ENCODE measurements around the gene PHACTR3. TPM values are rescaled to one million over a fixed set of nuclear protein-coding genes. Genes with fewer than 3 reads are reported as not detected.

PHACTR3 gene
- total RNA-seq, 1 donor from 2014 or later: 0.14 TPM

DNA sequence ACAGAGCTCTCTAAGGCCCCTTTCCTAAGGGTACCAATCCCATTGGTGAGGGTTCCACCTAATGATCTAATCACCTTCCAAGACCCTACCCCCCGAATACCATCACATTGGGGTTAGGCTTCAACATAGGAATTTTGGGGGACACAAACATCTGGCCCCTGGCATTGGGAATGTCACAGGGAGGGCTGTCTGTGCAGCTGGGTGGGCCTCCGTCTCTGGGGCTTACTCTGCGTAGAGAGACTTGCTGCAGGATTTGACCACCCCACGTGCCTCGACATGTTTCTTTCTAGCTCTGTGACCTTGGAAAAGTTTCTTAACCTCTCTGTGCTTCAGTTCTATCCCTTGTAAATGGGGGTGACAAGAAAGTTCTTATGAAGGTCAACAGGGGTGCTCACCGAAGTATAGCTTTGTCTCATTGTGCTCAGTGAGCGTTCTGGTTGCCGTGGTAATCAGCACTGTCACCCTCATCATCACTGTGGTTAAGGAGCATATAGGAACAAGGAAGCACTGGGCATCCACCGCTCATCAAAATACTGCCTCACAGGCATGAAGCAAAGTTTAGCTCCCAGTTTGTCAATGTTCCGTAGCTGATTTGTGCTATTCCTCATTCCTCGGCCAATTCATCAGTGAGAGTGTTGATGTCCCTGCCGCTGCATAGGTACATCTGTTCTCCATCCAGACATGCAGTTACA, 176.3 kb downstream of the PHACTR3 start:
- Histone ChIP-seq H3K36me3 (ENCODE audit: insufficient read depth, low read length) (no peaks in the 10 kb centered on the region), H3K4me1 (ENCODE audit: insufficient read depth, low read length) (no peaks in the 10 kb centered on the region), H3K4me3 (ENCODE audit: insufficient read depth, low read depth, low read length) (no peak overlapping the region), H3K9me3 (ENCODE audit: insufficient read depth, low read depth, low read length) (no peaks in the 10 kb centered on the region), H3K79me2 (ENCODE audit: insufficient read depth, low read length) (no peaks in the 10 kb centered on the region), H3K9ac (ENCODE audit: low read length) (no peak overlapping the region), H3K27me3 (ENCODE audit: insufficient read depth, low read length) (peaks cover 5% of the 10 kb centered on the region), H3K27ac (ENCODE audit: low read depth, low read length) (no peak overlapping the region), H2AFZ (ENCODE audit: low read depth, low read length) (no peak overlapping the region), H4K20me1 (ENCODE audit: insufficient read depth, low read length) (no peaks in the 10 kb centered on the region), H3K4me2 (ENCODE audit: low read length) (no peak overlapping the region)
- Mint-ChIP-seq H3K27me3 (ENCODE audit: low read depth, unreplicated experiment) (peaks cover 40% of the 10 kb centered on the region), H3K4me1 (ENCODE audit: low read depth, unreplicated experiment) (no peaks in the 10 kb centered on the region), H3K4me3 (ENCODE audit: unreplicated experiment) (no peak overlapping the region), H3K9me3 (ENCODE audit: unreplicated experiment) (no peaks in the 10 kb centered on the region), H3K36me3 (ENCODE audit: low read depth, unreplicated experiment) (no peaks in the 10 kb centered on the region), H3K27ac (ENCODE audit: unreplicated experiment) (no peak overlapping the region)
- FAIRE-seq (no peak), DNase-seq (ENCODE audit: low read depth) (no peak)
- TF ChIP-seq EZH2 (IDR thresholded peaks at IDR 0.05; ENCODE audit: insufficient read depth, low read length): no peak
- TF ChIP-seq, protein P1, sequence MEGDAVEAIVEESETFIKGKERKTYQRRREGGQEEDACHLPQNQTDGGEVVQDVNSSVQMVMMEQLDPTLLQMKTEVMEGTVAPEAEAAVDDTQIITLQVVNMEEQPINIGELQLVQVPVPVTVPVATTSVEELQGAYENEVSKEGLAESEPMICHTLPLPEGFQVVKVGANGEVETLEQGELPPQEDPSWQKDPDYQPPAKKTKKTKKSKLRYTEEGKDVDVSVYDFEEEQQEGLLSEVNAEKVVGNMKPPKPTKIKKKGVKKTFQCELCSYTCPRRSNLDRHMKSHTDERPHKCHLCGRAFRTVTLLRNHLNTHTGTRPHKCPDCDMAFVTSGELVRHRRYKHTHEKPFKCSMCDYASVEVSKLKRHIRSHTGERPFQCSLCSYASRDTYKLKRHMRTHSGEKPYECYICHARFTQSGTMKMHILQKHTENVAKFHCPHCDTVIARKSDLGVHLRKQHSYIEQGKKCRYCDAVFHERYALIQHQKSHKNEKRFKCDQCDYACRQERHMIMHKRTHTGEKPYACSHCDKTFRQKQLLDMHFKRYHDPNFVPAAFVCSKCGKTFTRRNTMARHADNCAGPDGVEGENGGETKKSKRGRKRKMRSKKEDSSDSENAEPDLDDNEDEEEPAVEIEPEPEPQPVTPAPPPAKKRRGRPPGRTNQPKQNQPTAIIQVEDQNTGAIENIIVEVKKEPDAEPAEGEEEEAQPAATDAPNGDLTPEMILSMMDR (IDR thresholded peaks at IDR 0.05; ENCODE audit: insufficient read depth, low read depth, low read length): no peak

DNA sequence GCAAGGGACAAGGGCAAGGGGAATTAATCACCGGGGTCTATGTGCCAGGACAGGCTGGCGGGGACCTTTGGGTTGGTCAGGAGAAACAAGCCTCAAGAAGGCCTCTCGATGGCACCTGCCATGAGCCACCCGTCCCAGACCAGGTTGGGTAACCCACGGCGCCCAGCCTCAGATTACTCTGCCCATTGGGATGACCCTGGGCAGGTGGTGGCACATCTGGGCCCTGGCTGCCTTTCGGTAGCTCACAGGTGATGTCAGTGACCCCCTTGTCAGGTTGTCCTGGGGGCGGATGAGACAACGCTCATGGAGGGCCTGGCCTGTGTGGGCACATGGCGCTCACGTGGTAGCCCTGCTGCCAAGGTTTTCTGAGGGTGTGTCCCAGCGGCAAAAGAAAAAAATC, 176.9 kb downstream of the PHACTR3 start:
- Histone ChIP-seq H3K27me3 (ENCODE audit: insufficient read depth, low read length) (peaks cover 5% of the 10 kb centered on the region), H3K9me3 (ENCODE audit: insufficient read depth, low read depth, low read length) (no peaks in the 10 kb centered on the region), H3K9ac (ENCODE audit: low read length) (no peak overlapping the region), H3K27ac (ENCODE audit: low read depth, low read length) (no peak overlapping the region), H3K79me2 (ENCODE audit: insufficient read depth, low read length) (no peaks in the 10 kb centered on the region), H3K4me2 (ENCODE audit: low read length) (no peak overlapping the region), H3K36me3 (ENCODE audit: insufficient read depth, low read length) (no peaks in the 10 kb centered on the region), H2AFZ (ENCODE audit: low read depth, low read length) (no peak overlapping the region), H3K4me3 (ENCODE audit: insufficient read depth, low read depth, low read length) (no peak overlapping the region), H4K20me1 (ENCODE audit: insufficient read depth, low read length) (no peaks in the 10 kb centered on the region), H3K4me1 (ENCODE audit: insufficient read depth, low read length) (no peaks in the 10 kb centered on the region)
- Mint-ChIP-seq H3K36me3 (ENCODE audit: low read depth, unreplicated experiment) (no peaks in the 10 kb centered on the region), H3K4me1 (ENCODE audit: low read depth, unreplicated experiment) (no peaks in the 10 kb centered on the region), H3K4me3 (ENCODE audit: unreplicated experiment) (no peak overlapping the region), H3K27ac (ENCODE audit: unreplicated experiment) (no peak overlapping the region), H3K9me3 (ENCODE audit: unreplicated experiment) (no peaks in the 10 kb centered on the region), H3K27me3 (ENCODE audit: low read depth, unreplicated experiment) (peaks cover 40% of the 10 kb centered on the region)
- TF ChIP-seq EZH2 (IDR thresholded peaks at IDR 0.05; ENCODE audit: insufficient read depth, low read length): no peak
- TF ChIP-seq, protein P1 (IDR thresholded peaks at IDR 0.05; ENCODE audit: insufficient read depth, low read depth, low read length): no peak
- DNase-seq (ENCODE audit: low read depth): no peak
- FAIRE-seq: no peak

DNA sequence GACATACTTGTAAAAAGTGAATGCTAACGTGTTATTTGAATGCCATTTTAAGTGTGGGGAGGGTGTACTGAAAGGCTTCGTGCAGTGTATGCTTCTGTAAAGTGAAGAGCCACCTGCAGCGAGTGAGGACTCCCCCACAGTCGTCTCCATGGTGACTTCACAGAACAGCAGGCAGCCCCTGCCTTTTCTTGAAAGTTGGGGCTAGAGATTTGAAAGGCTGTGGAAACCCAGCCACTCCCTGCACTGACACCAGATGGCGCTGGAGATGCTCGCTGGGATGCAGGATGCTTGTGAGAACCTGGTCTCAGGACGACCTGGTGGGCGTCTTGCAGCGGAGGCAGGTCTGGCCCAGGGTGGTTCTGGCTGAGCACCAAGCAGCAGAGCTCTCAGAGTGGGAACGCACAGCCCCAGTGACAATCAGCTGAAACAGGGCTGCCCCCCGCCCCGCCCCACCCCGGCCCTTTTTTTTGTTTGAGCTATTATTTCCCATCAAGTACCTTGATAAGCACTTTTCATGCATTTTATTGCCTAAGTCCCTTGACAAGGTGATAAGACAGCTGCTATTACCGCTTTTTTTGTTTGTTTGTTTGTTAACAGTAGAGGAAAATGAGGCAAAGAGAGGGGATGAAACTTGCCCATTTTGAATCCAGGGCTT, 178.8 kb downstream of the PHACTR3 start:
- no peaks in the 10 kb centered on the region for H3K36me3 Mint-ChIP-seq (ENCODE audit: low read depth, unreplicated experiment)
- no peak overlapping the region for H3K4me2 ChIP-seq (ENCODE audit: low read length)
- FAIRE-seq (no peak), DNase-seq (ENCODE audit: low read depth) (peak; percentile 0)
- H3K9me3 ChIP-seq (ENCODE audit: insufficient read depth, low read depth, low read length): no peaks in the 10 kb centered on the region
- no peak overlapping the region for H3K4me3 ChIP-seq (ENCODE audit: insufficient read depth, low read depth, low read length)
- no peak overlapping the region for H3K27ac ChIP-seq (ENCODE audit: low read depth, low read length)
- H3K27me3 ChIP-seq (ENCODE audit: insufficient read depth, low read length): peaks cover 5% of the 10 kb centered on the region
- no peaks in the 10 kb centered on the region for H3K36me3 ChIP-seq (ENCODE audit: insufficient read depth, low read length)
- no peaks in the 10 kb centered on the region for H3K4me1 Mint-ChIP-seq (ENCODE audit: low read depth, unreplicated experiment)
- no peaks in the 10 kb centered on the region for H3K9me3 Mint-ChIP-seq (ENCODE audit: unreplicated experiment)
- no peak for TF ChIP-seq EZH2 (IDR thresholded peaks at IDR 0.05; ENCODE audit: insufficient read depth, low read length)
- TF ChIP-seq, protein P1 (IDR thresholded peaks at IDR 0.05; ENCODE audit: insufficient read depth, low read depth, low read length): peak; percentile 63
- no peak overlapping the region for H3K27ac Mint-ChIP-seq (ENCODE audit: unreplicated experiment)
- H2AFZ ChIP-seq (ENCODE audit: low read depth, low read length): no peak overlapping the region
- H4K20me1 ChIP-seq (ENCODE audit: insufficient read depth, low read length): no peaks in the 10 kb centered on the region
- no peak overlapping the region for H3K9ac ChIP-seq (ENCODE audit: low read length)
- no peak overlapping the region for H3K4me3 Mint-ChIP-seq (ENCODE audit: unreplicated experiment)
- H3K27me3 Mint-ChIP-seq (ENCODE audit: low read depth, unreplicated experiment): peaks cover 36% of the 10 kb centered on the region
- no peaks in the 10 kb centered on the region for H3K79me2 ChIP-seq (ENCODE audit: insufficient read depth, low read length)
- no peaks in the 10 kb centered on the region for H3K4me1 ChIP-seq (ENCODE audit: insufficient read depth, low read length)

All from astrocyte (in vitro differentiated cells and primary cell).